SK-N-SH (cell line): ENCODE measurements around the gene SLC36A3. TPM values are rescaled to one million over a fixed set of nuclear protein-coding genes. Genes with fewer than 3 reads are reported as not detected.

ENCODE experiments used
- CTCF ChIA-PET: fragments of 300-600, 350-600 bp; formaldehyde crosslinking; extraction: SDS; loops from one replicate; lab custom pipeline; 2021; lab: Yijun Ruan, JAX
- POLR2A ChIA-PET: fragments of 350-600 bp; sonication (Branson Sonifier 250); formaldehyde crosslinking; extraction: SDS; loops from one replicate; lab custom pipeline; 2020; ENCODE audit warnings: antibody characterized with exemption, inconsistent platforms; lab: Yijun Ruan, JAX
- DNase-seq: peaks from one replicate; pipeline ENCODE4 v3.0.0; 2012
- H2AFZ ChIP-seq: fragments of 200-600 bp; sonication (generic); 2 replicates; pipeline ENCODE4 v1.8.1; 2016; ENCODE audit warnings: antibody characterized with exemption, mild to moderate bottlenecking, low read depth
- H3F3A ChIP-seq: fragments of 200-600 bp; sonication (generic); replicated peaks from 2 replicates; pipeline ENCODE3; 2016; ENCODE audit warnings: antibody characterized with exemption, mild to moderate bottlenecking; ENCODE audit not compliant: insufficient read depth
- H3K27ac ChIP-seq, 2 experiments: fragments of 200-500 bp in 1 of 2; fragments of 200-600 bp in 1 of 2; sonication (Bioruptor generic) in 1 of 2; sonication (generic), shearing (Covaris generic) in 1 of 2; 2 replicates each; pipeline versions ENCODE4 v1.5.1 to v1.6.1; 2014 to 2016; ENCODE audit warnings: low read depth in 2 of 2, inconsistent platforms in 1 of 2, low read length in 1 of 2, mild to moderate bottlenecking in 1 of 2, mixed read lengths in 1 of 2
- H3K27me3 ChIP-seq: fragments of 200-600 bp; sonication (generic), shearing (Covaris generic); 2 replicates; pipeline ENCODE4 v1.6.1; 2016; ENCODE audit warnings: mixed run types; ENCODE audit not compliant: insufficient read depth
- H3K36me3 ChIP-seq, 2 experiments: fragments of 200-500 bp in 1 of 2; fragments of 200-600 bp in 1 of 2; sonication (Bioruptor generic) in 1 of 2; sonication (generic) in 1 of 2; replicated peaks in 1 of 2; 2 replicates each; pipeline versions ENCODE3 to v1.5.1; 2014 to 2016; ENCODE audit warnings: low read length in 1 of 2, mild to moderate bottlenecking in 1 of 2; ENCODE audit not compliant: insufficient read depth in 2 of 2, control insufficient read depth in 1 of 2
- H3K4me1 ChIP-seq, 2 experiments: fragments of 200-500 bp in 1 of 2; fragments of 200-600 bp in 1 of 2; sonication (Bioruptor generic) in 1 of 2; sonication (generic), shearing (Covaris generic) in 1 of 2; 2 replicates each; pipeline versions ENCODE4 v1.5.1 to v1.6.1; 2014 to 2016; ENCODE audit warnings: low read depth in 1 of 2, low read length in 1 of 2, mixed run types in 1 of 2; ENCODE audit not compliant: insufficient read depth in 2 of 2, control insufficient read depth in 1 of 2
- H3K4me2 ChIP-seq: fragments of 200-600 bp; sonication (generic), shearing (Covaris generic); 2 replicates; pipeline ENCODE4 v1.6.1; 2017; ENCODE audit warnings: mixed run types
- H3K4me3 ChIP-seq, 2 experiments: fragments of 200-500 bp in 1 of 2; fragments of 200-600 bp in 1 of 2; sonication (Bioruptor generic) in 1 of 2; sonication (generic), shearing (Covaris generic) in 1 of 2; 2 replicates each; pipeline versions ENCODE4 v1.5.1 to v1.8.1; 2014 to 2016; ENCODE audit warnings: low read depth in 2 of 2, inconsistent platforms in 1 of 2, low read length in 1 of 2, mild to moderate bottlenecking in 1 of 2, mixed read lengths in 1 of 2, moderate library complexity in 1 of 2
- H3K79me2 ChIP-seq: fragments of 200-600 bp; sonication (generic); 2 replicates; pipeline ENCODE4 v1.8.1; 2017; ENCODE audit warnings: mild to moderate bottlenecking; ENCODE audit not compliant: insufficient read depth
- H3K9ac ChIP-seq: fragments of 200-600 bp; sonication (generic); 2 replicates; pipeline ENCODE4 v1.6.1; 2017; ENCODE audit warnings: mixed run types
- H3K9me2 ChIP-seq: fragments of 200-600 bp; sonication (generic); 2 replicates; pipeline ENCODE4 v1.6.1; 2017; ENCODE audit warnings: mixed run types
- H3K9me3 ChIP-seq: fragments of 200-600 bp; sonication (generic); 2 replicates; pipeline ENCODE4 v1.6.1; 2017; ENCODE audit warnings: mixed run types, mild to moderate bottlenecking, moderate library complexity
- H4K20me1 ChIP-seq: fragments of 200-600 bp; sonication (generic); 2 replicates; pipeline ENCODE4 v1.6.1; 2017; ENCODE audit warnings: mild to moderate bottlenecking, mixed run types; ENCODE audit not compliant: insufficient read depth
- EZH2phosphoT487 ChIP-seq: fragments of 200-600 bp; sonication (generic); IDR thresholded peaks from 2 replicates; pipeline ENCODE4 v1.6.1; 2017; ENCODE audit warnings: low read depth, mixed run types, mild to moderate bottlenecking, antibody characterized with exemption, moderate library complexity, borderline replicate concordance
- FOXJ3 ChIP-seq: sonication (generic); formaldehyde crosslinking; IDR thresholded peaks from 2 replicates; pipeline ENCODE4 v1.5.1; 2020; ENCODE audit warnings: mild to moderate bottlenecking, missing genetic modification reagents
- FOXM1 ChIP-seq: IDR thresholded peaks from 2 replicates; pipeline ENCODE4 v1.4.0; 2012; ENCODE audit warnings: low read depth, mild to moderate bottlenecking
- GATA2 ChIP-seq: sonication (generic); formaldehyde crosslinking; IDR thresholded peaks from 2 replicates; pipeline ENCODE4 v1.5.0; 2020; ENCODE audit warnings: mild to moderate bottlenecking, missing genetic modification reagents
- IRF3 ChIP-seq: fragments of 150-350 bp; IDR thresholded peaks from 2 replicates; pipeline ENCODE4 v1.6.1; 2016; ENCODE audit warnings: mild to moderate bottlenecking, low read depth, low read length
- JUND ChIP-seq: IDR thresholded peaks from 2 replicates; pipeline ENCODE4 v1.4.0; 2012
- MAX ChIP-seq: IDR thresholded peaks from 2 replicates; pipeline ENCODE4 v1.4.0; 2012; ENCODE audit warnings: low read depth
- MEF2A ChIP-seq: IDR thresholded peaks from 2 replicates; pipeline ENCODE4 v1.4.0; 2012; ENCODE audit warnings: low read depth, borderline replicate concordance
- NFIC ChIP-seq: IDR thresholded peaks from 2 replicates; pipeline ENCODE4 v1.4.0; 2012; ENCODE audit warnings: borderline replicate concordance
- PBX3 ChIP-seq: IDR thresholded peaks from 2 replicates; pipeline ENCODE4; 2012
- POLR2AphosphoS5 ChIP-seq: IDR thresholded peaks from 2 replicates; pipeline ENCODE4 v1.6.1; 2012; ENCODE audit warnings: low read depth, low read length
- REST ChIP-seq: IDR thresholded peaks from 2 replicates; pipeline ENCODE4 v1.6.1; 2012; ENCODE audit warnings: mild to moderate bottlenecking, low read depth, low read length, moderate library complexity
- RFX5 ChIP-seq: IDR thresholded peaks from 2 replicates; pipeline ENCODE4 v1.6.1; 2012; ENCODE audit warnings: mild to moderate bottlenecking, improper control_type of control experiment, low read length
- SMC3 ChIP-seq: IDR thresholded peaks from 2 replicates; pipeline ENCODE4 v1.6.1; 2012; ENCODE audit warnings: low read depth, low read length, improper control_type of control experiment
- YY1 ChIP-seq: IDR thresholded peaks from 2 replicates; pipeline ENCODE4 v1.4.0; 2012; ENCODE audit warnings: low read depth, mild to moderate bottlenecking
- WGBS: methylation state at CpG from one replicate; pipeline ENCODE4 v1.1.6; 2017; ENCODE audit warnings: low lambda C conversion rate; 5-methylcytosine and 5-hydroxymethylcytosine counted together
- polyA plus RNA-seq, 3 experiments: library from polyadenylated mRNA; depleted of rRNA; stranded (reverse); fragments of >200 nt; gene quantifications; 2 replicates each; pipeline ENCODE4 v1.2.3, GENCODE V29; 2012

The SLC36A3 gene
- polyA plus RNA-seq, 1 of the 3 experiments (the other 2 are of a cell fraction) = not detected

GRCh38 chr5:151250346-151251000 is 53.1 kb downstream of the SLC36A3 start:
- Histone ChIP-seq H3K9ac (no peak overlapping the region), H3K4me2 (no peak overlapping the region), H3F3A (no peaks in the 10 kb centered on the region), H3K9me2 (no peaks in the 10 kb centered on the region), H3K79me2 (no peaks in the 10 kb centered on the region), H4K20me1 (no peaks in the 10 kb centered on the region), H3K36me3 (no peaks in the 10 kb centered on the region), H3K4me1 (peaks cover 0 to 5% of the 10 kb centered on the region in 2 experiments; a peak in 1 of 4 replicates), H3K4me3 (no peak overlapping the region), H2AFZ (no peak overlapping the region), H3K9me3 (no peaks in the 10 kb centered on the region), H3K27ac (no peak overlapping the region), H3K27me3 (peaks cover 5% of the 10 kb centered on the region; the same call in 1 of the 2 replicates)
- 89% methylated on average over 10 of the region's 10 CpGs for WGBS
- ChIA-PET CTCF (interaction anchor here (1.2 to 1.5 kb wide), 2 partner anchors 11 to 89 kb away, joined by 4 to 6 read pairs; no protein-coding TSS in a partner anchor), POLR2A (no interaction called here)
- DNase-seq = no peak
- no peak for TF ChIP-seq EZH2phosphoT487
- no peak for TF ChIP-seq REST

GRCh38 chr5:151249281-151249680 is 54.3 kb downstream of the SLC36A3 start:
- Histone ChIP-seq H3K27ac (no peak overlapping the region), H3K9me2 (no peaks in the 10 kb centered on the region), H3K9me3 (no peaks in the 10 kb centered on the region), H3K36me3 (no peaks in the 10 kb centered on the region), H3K27me3 (peaks cover 5% of the 10 kb centered on the region; the same call in 1 of the 2 replicates), H3K4me2 (no peak overlapping the region), H3K9ac (no peak overlapping the region), H4K20me1 (no peaks in the 10 kb centered on the region), H3K4me3 (no peak overlapping the region), H2AFZ (no peak overlapping the region), H3K4me1 (peaks cover 0 to 5% of the 10 kb centered on the region in 2 experiments; a peak in 1 of 4 replicates), H3K79me2 (no peaks in the 10 kb centered on the region), H3F3A (no peaks in the 10 kb centered on the region)
- POLR2A ChIA-PET = no interaction called here
- no peak for DNase-seq
- TF ChIP-seq POLR2AphosphoS5 = no peak
- no peak for TF ChIP-seq MAX
- no peak for TF ChIP-seq RFX5
- TF ChIP-seq SMC3 = no peak
- no peak for TF ChIP-seq REST
- TF ChIP-seq NFIC = no peak
- no peak for TF ChIP-seq GATA2 (CRISPR knock-in tag)
- no peak for TF ChIP-seq FOXJ3 (CRISPR knock-in tag)
- TF ChIP-seq PBX3 = no peak
- no peak for TF ChIP-seq IRF3
- TF ChIP-seq YY1 = no peak
- TF ChIP-seq FOXM1 = no peak
- TF ChIP-seq JUND = no peak
- TF ChIP-seq MEF2A = no peak
- 74% methylated on average over 5 of the region's 5 CpGs for WGBS
- CTCF ChIA-PET = interaction anchor here (1.1 to 2.8 kb wide), 2 partner anchors 11 to 84 kb away, joined by 3 to 18 read pairs; no protein-coding TSS in a partner anchor
